Vagina (tissue), 2 donors: ENCODE measurements around the gene RAPH1. TPM values are rescaled to one million over a fixed set of nuclear protein-coding genes. Genes with fewer than 3 reads are reported as not detected.
"Not testable (repeated sequence)": the region's sequence is repeated elsewhere in the genome, so short reads cannot be mapped to it uniquely, and the experiment has no call there.

Experiments
- DNase-seq, 2 donors: peaks; one replicate each; pipeline ENCODE4 v3.0.0-alpha.2; 2017; ENCODE audit errors: extremely low spot score in 2 of 2
- H3K27ac ChIP-seq: fragments of 200-600 bp; sonication (generic); one replicate; pipeline ENCODE4 v1.5.1; 2019
- H3K27me3 ChIP-seq: fragments of 200-600 bp; sonication (generic); one replicate; pipeline ENCODE4 v1.5.1; 2019
- H3K36me3 ChIP-seq, 2 donors: fragments of 200-600 bp; sonication (generic); one replicate each; pipeline ENCODE4 v1.5.1; 2017 to 2019
- H3K4me1 ChIP-seq: fragments of 200-600 bp; sonication (generic); one replicate; pipeline ENCODE4 v1.5.1; 2019
- H3K4me3 ChIP-seq, 2 donors: fragments of 200-600 bp; sonication (generic); 1 replicate in 1 of 2; 2 replicates in 1 of 2; pipeline ENCODE4 v1.5.1; 2016 to 2019
- H3K9me3 ChIP-seq: fragments of 200-600 bp; sonication (generic); one replicate; pipeline ENCODE4 v1.5.1; 2019
- POLR2A ChIP-seq, 2 donors: fragments of 450-650 bp; IDR thresholded peaks; one replicate each; pipeline ENCODE4 v1.6.1; 2017; ENCODE audit warnings: antibody characterized with exemption in 2 of 2, mild to moderate bottlenecking in 2 of 2, moderate library complexity in 2 of 2
- POLR2AphosphoS5 ChIP-seq, 2 donors: sonication (generic); formaldehyde crosslinking; IDR thresholded peaks; one replicate each; pipeline ENCODE4 v1.9.0; 2017; ENCODE audit warnings: antibody characterized with exemption in 2 of 2, mild to moderate bottlenecking in 2 of 2, low read depth in 1 of 2; ENCODE audit not compliant: insufficient read depth in 1 of 2
- intact Hi-C: fragments of 100-400 bp; cut with DNase I; formaldehyde crosslinking; loops from one replicate; pipeline ENCODE4 v1.15.1; 2023
- total RNA-seq: library from RNA; depleted of rRNA; stranded (reverse); fragments of >200 nt; gene quantifications from one replicate; pipeline ENCODE4 v1.2.3, GENCODE V29; 2016
- TF ChIP-seq, protein P1 (sequence below), 3 experiments: fragments of 450-650 bp in 2 of 3; fragments of 200-600 bp in 1 of 3; sonication (generic) in 1 of 3; IDR thresholded peaks; one replicate each; pipeline ENCODE4 v1.5.1; 2017 to 2019; ENCODE audit warnings: antibody characterized with exemption in 3 of 3, mild to moderate bottlenecking in 2 of 3, moderate library complexity in 2 of 3

The RAPH1 gene
- total RNA-seq, 1 donor from 2014 or later, result 22.6 TPM

DNA sequence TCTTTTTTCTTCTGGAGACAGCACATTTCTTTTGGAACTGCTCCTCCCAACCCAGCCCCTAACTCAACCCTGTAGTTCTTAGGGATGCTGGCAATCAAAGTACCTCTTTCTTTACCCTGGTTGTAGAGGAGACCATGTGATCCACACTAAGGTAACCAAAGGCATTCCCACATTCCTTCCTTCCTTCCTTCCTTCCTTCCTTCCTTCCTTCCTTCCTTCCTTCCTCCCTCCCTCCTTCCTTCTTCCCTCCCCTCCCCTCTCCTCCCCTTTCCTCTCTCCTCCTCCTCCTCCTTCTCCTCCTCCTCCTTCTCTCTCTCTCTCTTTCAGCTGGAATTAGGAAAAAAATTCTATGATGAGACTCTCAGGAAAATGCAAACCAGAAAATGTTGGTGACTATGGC lies 13.8 kb upstream of the RAPH1 start:
- Histone ChIP-seq H3K27ac (no peak overlapping the region), H3K9me3 (no peaks in the 10 kb centered on the region), H3K36me3 (no peaks in the 10 kb centered on the region), H3K4me1 (no peaks in the 10 kb centered on the region), H3K27me3 (no peaks in the 10 kb centered on the region), H3K4me3 (no peak overlapping the region)
- no peak for DNase-seq
- intact Hi-C loops, result no loop called here
- TF ChIP-seq POLR2A (IDR thresholded peaks at IDR 0.05), result no peak
- no peak for TF ChIP-seq POLR2AphosphoS5 (IDR thresholded peaks at IDR 0.05; ENCODE audit: insufficient read depth in 1 of 2, low read depth in 1 of 2)
- TF ChIP-seq, protein P1, sequence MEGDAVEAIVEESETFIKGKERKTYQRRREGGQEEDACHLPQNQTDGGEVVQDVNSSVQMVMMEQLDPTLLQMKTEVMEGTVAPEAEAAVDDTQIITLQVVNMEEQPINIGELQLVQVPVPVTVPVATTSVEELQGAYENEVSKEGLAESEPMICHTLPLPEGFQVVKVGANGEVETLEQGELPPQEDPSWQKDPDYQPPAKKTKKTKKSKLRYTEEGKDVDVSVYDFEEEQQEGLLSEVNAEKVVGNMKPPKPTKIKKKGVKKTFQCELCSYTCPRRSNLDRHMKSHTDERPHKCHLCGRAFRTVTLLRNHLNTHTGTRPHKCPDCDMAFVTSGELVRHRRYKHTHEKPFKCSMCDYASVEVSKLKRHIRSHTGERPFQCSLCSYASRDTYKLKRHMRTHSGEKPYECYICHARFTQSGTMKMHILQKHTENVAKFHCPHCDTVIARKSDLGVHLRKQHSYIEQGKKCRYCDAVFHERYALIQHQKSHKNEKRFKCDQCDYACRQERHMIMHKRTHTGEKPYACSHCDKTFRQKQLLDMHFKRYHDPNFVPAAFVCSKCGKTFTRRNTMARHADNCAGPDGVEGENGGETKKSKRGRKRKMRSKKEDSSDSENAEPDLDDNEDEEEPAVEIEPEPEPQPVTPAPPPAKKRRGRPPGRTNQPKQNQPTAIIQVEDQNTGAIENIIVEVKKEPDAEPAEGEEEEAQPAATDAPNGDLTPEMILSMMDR (IDR thresholded peaks at IDR 0.05), result no peak

DNA sequence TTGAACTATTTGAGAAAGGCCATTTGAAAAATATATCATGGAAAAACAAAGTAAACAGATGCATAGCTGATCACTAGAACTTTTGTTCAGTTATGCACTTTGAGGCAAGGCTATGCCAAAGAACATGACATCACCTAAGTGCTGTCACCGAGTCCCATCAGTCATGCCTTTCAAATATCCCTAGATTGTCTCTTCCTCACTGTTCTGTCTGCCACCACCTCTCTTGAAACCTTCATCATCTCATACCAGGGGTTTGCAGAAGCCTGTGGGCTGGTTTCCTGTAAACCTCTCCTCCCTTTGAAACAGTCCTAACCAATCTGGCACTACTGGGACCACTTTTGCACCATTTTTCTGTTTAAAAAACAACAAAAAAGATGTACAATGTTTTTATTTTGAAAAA lies 12.3 kb upstream of the RAPH1 start:
- intact Hi-C loops, result no loop called here
- TF ChIP-seq, protein P1 (IDR thresholded peaks at IDR 0.05), result no peak
- TF ChIP-seq POLR2A (IDR thresholded peaks at IDR 0.05), result no peak
- no peak for TF ChIP-seq POLR2AphosphoS5 (IDR thresholded peaks at IDR 0.05; ENCODE audit: insufficient read depth in 1 of 2, low read depth in 1 of 2)
- Histone ChIP-seq H3K36me3 (no peaks in the 10 kb centered on the region), H3K4me3 (no peak overlapping the region), H3K27ac (no peak overlapping the region), H3K4me1 (no peaks in the 10 kb centered on the region), H3K9me3 (no peaks in the 10 kb centered on the region), H3K27me3 (no peaks in the 10 kb centered on the region)
- no peak for DNase-seq

DNA sequence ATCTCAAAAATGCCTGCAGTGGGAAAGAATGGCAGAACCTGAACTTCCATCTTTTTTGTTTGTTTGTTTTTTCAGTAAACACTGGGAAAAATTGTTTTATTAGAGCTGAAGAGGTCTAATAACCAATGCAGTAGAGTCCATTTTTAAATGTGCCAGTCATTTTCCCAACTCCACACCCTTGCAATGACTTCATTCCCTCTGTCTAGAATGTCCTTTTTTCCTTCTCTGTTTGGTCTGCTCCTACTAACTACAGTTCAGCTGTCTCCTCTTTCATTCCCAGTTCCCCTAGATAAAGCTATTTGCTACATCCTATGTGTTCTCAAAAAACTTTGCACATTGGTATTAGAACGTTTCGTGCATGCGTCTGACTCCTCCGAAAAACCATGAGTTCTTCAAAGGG lies 9.3 kb upstream of the RAPH1 start:
- Histone ChIP-seq H3K4me3 (no peak overlapping the region), H3K9me3 (no peaks in the 10 kb centered on the region), H3K27ac (no peak overlapping the region), H3K4me1 (no peaks in the 10 kb centered on the region), H3K36me3 (no peaks in the 10 kb centered on the region), H3K27me3 (no peaks in the 10 kb centered on the region)
- no peak for DNase-seq
- intact Hi-C loops, result no loop called here
- TF ChIP-seq POLR2AphosphoS5 (IDR thresholded peaks at IDR 0.05; ENCODE audit: insufficient read depth in 1 of 2, low read depth in 1 of 2) (no peak), POLR2A (IDR thresholded peaks at IDR 0.05) (no peak)
- TF ChIP-seq, protein P1 (IDR thresholded peaks at IDR 0.05), result no peak

DNA sequence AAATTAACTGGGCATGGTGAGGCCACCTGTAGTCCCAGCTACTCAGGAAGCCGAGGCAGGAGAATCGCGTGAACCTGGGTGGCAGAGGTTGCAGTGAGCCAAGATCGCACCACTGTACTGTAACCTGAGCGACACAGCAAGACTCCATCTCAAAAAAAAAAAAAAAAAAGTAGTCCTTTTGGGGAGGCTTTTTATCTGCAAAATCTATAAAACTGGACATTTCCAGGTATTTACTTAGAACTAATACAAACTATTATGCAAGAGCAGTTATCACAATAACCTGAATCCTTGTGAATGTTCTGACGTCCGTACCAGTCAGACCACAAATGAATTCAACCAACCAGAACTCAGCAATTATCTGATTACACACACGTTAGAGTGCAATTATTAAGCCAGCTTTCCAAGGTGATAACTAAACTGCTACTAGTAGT lies 8.8 kb upstream of the RAPH1 start:
- no peaks in the 10 kb centered on the region for H3K36me3 ChIP-seq
- intact Hi-C loops, result no loop called here
- no peaks in the 10 kb centered on the region for H3K4me1 ChIP-seq
- no peak overlapping the region for H3K27ac ChIP-seq
- no peaks in the 10 kb centered on the region for H3K27me3 ChIP-seq
- H3K9me3 ChIP-seq, result no peaks in the 10 kb centered on the region
- TF ChIP-seq, protein P1 (IDR thresholded peaks at IDR 0.05), result no peak
- TF ChIP-seq POLR2AphosphoS5 (IDR thresholded peaks at IDR 0.05; ENCODE audit: insufficient read depth in 1 of 2, low read depth in 1 of 2) (no peak), POLR2A (IDR thresholded peaks at IDR 0.05) (no peak)
- no peak for DNase-seq
- H3K4me3 ChIP-seq, result no peak overlapping the region

DNA sequence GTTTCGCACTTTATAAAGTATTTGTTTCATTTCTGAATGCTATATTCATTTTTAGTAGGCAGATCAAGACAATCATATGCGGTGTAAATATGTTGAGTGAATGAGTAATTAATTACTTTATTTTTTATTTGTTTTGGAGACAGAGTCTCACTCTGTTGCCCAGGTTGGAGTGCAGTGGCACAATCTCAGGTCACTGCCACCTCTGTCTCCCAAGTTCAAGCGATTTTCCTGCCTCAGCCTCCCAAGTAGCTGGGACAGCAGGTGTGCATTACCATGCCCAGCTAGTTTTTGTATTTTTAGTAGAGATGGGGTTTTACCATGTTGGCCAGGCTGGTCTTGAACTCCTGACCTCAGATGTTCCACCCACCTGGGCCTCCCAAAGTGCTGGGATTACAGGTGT lies 5.5 kb upstream of the RAPH1 start:
- not testable (repeated sequence) for H3K27me3 ChIP-seq

DNA sequence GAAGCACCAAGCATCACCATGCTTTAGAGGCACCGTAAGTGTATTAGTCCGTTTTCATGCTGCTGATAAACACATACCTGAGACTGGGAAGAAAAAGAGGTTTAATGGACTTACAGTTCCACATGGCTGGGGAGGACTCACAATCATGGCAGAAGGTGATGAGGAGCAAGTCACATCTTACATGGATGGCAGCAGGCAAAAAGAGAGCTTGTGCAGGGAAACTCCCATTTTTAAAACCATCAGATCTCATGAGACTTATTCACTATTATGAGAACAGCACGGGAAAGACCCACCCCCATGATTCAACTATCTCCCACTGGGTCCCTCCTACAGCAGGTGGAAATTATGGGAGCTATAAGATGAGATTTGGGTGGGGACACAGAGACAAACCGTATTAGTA lies 3.1 kb upstream of the RAPH1 start:
- not testable (repeated sequence) for H3K27me3 ChIP-seq, H3K36me3 ChIP-seq

More for the DNA sequence above, 5.5 kb upstream of the RAPH1 start:
- H3K9me3 ChIP-seq, H3K4me1 ChIP-seq, H3K27ac ChIP-seq, H3K4me3 ChIP-seq, H3K36me3 ChIP-seq, DNase-seq, intact Hi-C loops: not testable (repeated sequence)

DNA sequence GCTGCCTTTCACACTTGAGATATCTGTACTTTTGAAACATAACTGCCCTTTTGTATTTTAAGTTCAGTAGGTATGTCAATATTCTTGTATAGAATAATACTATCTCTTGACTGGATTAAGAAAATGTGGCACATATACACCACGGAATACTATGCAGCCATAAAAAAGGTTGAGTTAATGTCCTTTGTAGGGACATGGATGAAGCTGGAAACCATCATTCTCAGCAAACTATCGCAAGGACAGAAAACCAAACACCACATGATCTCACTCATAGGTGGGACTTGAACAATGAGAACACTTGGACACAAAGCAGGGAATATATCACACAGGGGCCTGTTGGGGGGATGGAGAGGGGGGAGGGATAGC lies 1.5 kb upstream of the RAPH1 start:
- DNase-seq, H3K4me3 ChIP-seq, H3K27ac ChIP-seq, H3K36me3 ChIP-seq, H3K9me3 ChIP-seq, H3K27me3 ChIP-seq: not testable (repeated sequence)
- peaks cover 31% of the 10 kb centered on the region for H3K4me1 ChIP-seq
- intact Hi-C loops, result loop anchor here (10.0 kb wide), 1 partner anchor 278 kb away; no protein-coding TSS in a partner anchor

More for the DNA sequence above, 3.1 kb upstream of the RAPH1 start:
- not testable (repeated sequence) for H3K27ac ChIP-seq, H3K9me3 ChIP-seq, H3K4me3 ChIP-seq, DNase-seq
- peaks cover 15% of the 10 kb centered on the region for H3K4me1 ChIP-seq
- intact Hi-C loops, result loop anchor here (10.0 kb wide), 1 partner anchor 277 kb away; no protein-coding TSS in a partner anchor
